8988T (cell line): ENCODE results near the gene STOML1.
A peak's percentile ranks its signal among the peaks of the same experiment; 100 is the strongest.

Experiments used
- DNase-seq: peaks from one replicate; pipeline ENCODE4 v3.0.0; 2011

Gene STOML1

GRCh38 chr15:73959012-73959581, 33.0 kb downstream of the STOML1 start:
- no peak for DNase-seq

GRCh38 chr15:73957785-73958184, 34.3 kb downstream of the STOML1 start:
- DNase-seq: no peak

- no peak for DNase-seq
Observed at GRCh38 chr15:73957276-73957675, 34.8 kb downstream of the STOML1 start.

GRCh38 chr15:73956743-73957135, 35.4 kb downstream of the STOML1 start:
- DNase-seq: no peak

- no peak for DNase-seq
Observed at GRCh38 chr15:73955861-73956742, 36.0 kb downstream of the STOML1 start.

- DNase-seq: no peak
Observed at GRCh38 chr15:73955326-73955725, 36.8 kb downstream of the STOML1 start.

GRCh38 chr15:73954188-73955145, 37.6 kb downstream of the STOML1 start:
- DNase-seq: no peak

GRCh38 chr15:73952913-73953750, 39.0 kb downstream of the STOML1 start:
- DNase-seq: no peak

GRCh38 chr15:73952171-73952912, 39.8 kb downstream of the STOML1 start:
- no peak for DNase-seq

- DNase-seq: no peak
Observed at GRCh38 chr15:73951601-73952000, 40.5 kb downstream of the STOML1 start.

- peak; percentile 90 for DNase-seq
Observed at GRCh38 chr15:73950831-73951561, 41.1 kb downstream of the STOML1 start.

- DNase-seq: no peak
Observed at GRCh38 chr15:73950479-73950830, 41.6 kb downstream of the STOML1 start.

GRCh38 chr15:73949496-73949895, 42.6 kb downstream of the STOML1 start:
- DNase-seq: no peak

GRCh38 chr15:73948982-73949381, 43.1 kb downstream of the STOML1 start:
- DNase-seq: no peak

GRCh38 chr15:73948396-73948795, 43.7 kb downstream of the STOML1 start:
- no peak for DNase-seq

GRCh38 chr15:73947651-73948050, 44.4 kb downstream of the STOML1 start:
- no peak for DNase-seq

GRCh38 chr15:73946795-73947370, 45.2 kb downstream of the STOML1 start:
- DNase-seq: no peak

- DNase-seq: no peak
Observed at GRCh38 chr15:73946046-73946721, 45.9 kb downstream of the STOML1 start.

- DNase-seq: no peak
Observed at GRCh38 chr15:73945130-73945508, 47.0 kb downstream of the STOML1 start.
